OCI-LY1 (cell line): ENCODE results near the gene OR12D2.

Experiments
- EZH2 ChIP-seq: fragments of 200-600 bp; sonication (generic), shearing (Covaris generic); IDR thresholded peaks from 2 replicates; pipeline ENCODE4 v1.8.0; 2017; ENCODE audit warnings: borderline replicate concordance, mixed run types, mild to moderate bottlenecking, antibody characterized with exemption, low read length, moderate library complexity, mixed read lengths
- TF ChIP-seq, protein P1 (sequence below): fragments of 200-600 bp; sonication (generic), shearing (Covaris generic); IDR thresholded peaks from 2 replicates; pipeline ENCODE4 v1.5.1; 2017; ENCODE audit warnings: mild to moderate bottlenecking, antibody characterized with exemption, low read length, moderate library complexity, mixed read lengths

DNA sequence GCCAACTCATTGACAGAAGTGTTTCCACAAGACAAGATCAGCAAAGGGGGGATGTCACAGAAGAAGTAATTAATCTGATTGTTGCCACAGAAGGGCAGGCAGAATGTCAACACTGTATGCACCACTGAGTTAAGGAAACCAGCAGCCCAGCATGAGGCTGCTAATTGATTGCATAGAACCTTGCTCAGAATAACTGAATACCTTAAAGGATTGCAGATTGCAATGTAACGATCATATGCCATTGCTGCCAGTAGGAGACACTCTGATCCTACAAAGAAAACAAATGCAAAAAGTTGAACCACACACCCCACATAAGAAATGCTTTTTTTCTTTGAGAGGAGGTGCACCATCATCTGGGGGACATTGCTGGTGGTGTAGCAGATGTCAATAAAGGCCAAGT, 39.8 kb upstream of the OR12D2 start:
- TF ChIP-seq, protein P1, sequence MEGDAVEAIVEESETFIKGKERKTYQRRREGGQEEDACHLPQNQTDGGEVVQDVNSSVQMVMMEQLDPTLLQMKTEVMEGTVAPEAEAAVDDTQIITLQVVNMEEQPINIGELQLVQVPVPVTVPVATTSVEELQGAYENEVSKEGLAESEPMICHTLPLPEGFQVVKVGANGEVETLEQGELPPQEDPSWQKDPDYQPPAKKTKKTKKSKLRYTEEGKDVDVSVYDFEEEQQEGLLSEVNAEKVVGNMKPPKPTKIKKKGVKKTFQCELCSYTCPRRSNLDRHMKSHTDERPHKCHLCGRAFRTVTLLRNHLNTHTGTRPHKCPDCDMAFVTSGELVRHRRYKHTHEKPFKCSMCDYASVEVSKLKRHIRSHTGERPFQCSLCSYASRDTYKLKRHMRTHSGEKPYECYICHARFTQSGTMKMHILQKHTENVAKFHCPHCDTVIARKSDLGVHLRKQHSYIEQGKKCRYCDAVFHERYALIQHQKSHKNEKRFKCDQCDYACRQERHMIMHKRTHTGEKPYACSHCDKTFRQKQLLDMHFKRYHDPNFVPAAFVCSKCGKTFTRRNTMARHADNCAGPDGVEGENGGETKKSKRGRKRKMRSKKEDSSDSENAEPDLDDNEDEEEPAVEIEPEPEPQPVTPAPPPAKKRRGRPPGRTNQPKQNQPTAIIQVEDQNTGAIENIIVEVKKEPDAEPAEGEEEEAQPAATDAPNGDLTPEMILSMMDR, result no peak
- TF ChIP-seq EZH2, result no peak
